Choroid plexus epithelial cell (primary cell): Measurements from ENCODE around the gene KIF23.
"Not testable (repeated sequence)": the region's sequence is repeated elsewhere in the genome, so short reads cannot be mapped to it uniquely, and the experiment has no call there.

Experiments
- DNase-seq: peaks from one replicate; pipeline ENCODE4 v3.0.0-alpha.2; 2010; ENCODE audit warnings: low read depth
- H3K4me3 ChIP-seq: 2 replicates; pipeline ENCODE4 v1.5.1; 2011; ENCODE audit warnings: low read depth, mild to moderate bottlenecking, control low read depth, low read length, moderate library complexity
- TF ChIP-seq, protein P1 (sequence below): conservative IDR thresholded peaks from 2 replicates; pipeline ENCODE4 v1.5.1; 2011; ENCODE audit warnings: low read depth, mild to moderate bottlenecking, control low read depth, inconsistent platforms, low read length, moderate library complexity

Gene KIF23

DNA sequence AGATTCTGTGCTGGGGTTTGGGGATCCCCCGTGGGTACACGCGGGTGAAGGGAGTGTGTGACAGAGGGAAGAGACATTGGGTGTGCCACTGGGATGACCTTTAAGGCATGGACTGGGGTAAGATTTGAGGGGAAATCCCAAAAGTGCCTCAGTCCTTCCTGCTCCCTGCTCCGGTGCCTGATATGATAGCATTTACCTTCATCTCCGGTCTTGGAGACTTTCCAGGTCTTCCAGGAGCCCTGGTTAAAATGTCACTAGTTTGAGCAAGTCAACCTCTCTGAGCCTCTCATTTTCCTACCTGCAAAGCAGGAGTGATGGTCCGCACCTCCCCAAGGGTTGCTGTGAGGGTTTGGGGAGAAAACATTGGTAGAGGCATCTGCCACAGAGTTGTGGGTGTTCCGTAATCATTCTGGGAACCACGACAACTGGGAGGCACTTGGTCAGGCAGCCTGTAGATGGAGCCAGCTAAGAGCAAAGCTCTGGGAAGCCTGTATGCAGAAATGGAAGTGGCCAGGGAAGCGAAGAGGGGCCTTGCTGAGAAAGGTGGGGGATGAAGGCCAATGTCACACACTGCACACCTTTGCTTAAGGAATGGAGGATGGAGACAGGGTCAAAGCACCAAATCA is 33.9 kb upstream of the KIF23 start:
- TF ChIP-seq, protein P1, sequence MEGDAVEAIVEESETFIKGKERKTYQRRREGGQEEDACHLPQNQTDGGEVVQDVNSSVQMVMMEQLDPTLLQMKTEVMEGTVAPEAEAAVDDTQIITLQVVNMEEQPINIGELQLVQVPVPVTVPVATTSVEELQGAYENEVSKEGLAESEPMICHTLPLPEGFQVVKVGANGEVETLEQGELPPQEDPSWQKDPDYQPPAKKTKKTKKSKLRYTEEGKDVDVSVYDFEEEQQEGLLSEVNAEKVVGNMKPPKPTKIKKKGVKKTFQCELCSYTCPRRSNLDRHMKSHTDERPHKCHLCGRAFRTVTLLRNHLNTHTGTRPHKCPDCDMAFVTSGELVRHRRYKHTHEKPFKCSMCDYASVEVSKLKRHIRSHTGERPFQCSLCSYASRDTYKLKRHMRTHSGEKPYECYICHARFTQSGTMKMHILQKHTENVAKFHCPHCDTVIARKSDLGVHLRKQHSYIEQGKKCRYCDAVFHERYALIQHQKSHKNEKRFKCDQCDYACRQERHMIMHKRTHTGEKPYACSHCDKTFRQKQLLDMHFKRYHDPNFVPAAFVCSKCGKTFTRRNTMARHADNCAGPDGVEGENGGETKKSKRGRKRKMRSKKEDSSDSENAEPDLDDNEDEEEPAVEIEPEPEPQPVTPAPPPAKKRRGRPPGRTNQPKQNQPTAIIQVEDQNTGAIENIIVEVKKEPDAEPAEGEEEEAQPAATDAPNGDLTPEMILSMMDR = peak; percentile 61
- no peak overlapping the region for H3K4me3 ChIP-seq
- DNase-seq = peak; percentile 51

DNA sequence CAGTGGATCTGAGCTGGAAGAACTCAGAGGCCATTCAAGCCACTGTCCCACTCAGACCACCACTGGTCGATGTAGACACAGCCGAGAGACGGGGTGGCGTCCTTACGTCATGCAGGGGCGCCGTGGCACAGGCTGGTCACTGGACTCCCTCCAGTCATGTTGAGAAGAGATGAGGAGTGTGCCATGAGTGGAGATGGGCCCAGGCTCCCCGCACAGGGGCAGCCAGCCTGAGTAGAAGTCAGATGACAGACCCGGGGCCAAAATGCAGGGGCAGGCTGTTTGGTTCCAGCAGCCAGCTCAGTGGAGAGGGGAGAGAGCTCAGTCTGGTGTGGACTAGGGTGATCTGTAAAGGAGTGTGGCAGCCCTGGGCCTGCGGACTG is 33.4 kb upstream of the KIF23 start:
- no peak overlapping the region for H3K4me3 ChIP-seq
- TF ChIP-seq, protein P1 = no peak
- DNase-seq = no peak

DNA sequence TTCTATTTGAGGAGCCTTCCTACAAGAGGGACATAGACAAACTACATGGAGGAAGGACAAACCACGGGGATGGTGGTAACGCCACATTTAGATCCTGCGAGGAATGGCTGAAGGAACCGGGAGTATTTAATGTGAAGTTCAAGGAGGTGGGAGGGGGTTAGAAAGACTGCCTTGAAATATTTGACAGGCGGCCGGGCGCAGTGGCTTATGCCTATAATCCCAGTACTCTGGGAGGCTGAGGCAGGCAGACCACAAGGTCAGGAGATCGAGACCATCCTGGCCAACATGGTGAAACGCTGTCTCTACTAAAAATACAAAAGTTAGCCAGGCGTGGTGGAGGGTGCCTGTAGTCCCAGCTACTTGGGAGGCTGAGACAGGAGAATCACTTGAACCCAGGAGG is 32.0 kb upstream of the KIF23 start:
- not testable (repeated sequence) for H3K4me3 ChIP-seq, DNase-seq

DNA sequence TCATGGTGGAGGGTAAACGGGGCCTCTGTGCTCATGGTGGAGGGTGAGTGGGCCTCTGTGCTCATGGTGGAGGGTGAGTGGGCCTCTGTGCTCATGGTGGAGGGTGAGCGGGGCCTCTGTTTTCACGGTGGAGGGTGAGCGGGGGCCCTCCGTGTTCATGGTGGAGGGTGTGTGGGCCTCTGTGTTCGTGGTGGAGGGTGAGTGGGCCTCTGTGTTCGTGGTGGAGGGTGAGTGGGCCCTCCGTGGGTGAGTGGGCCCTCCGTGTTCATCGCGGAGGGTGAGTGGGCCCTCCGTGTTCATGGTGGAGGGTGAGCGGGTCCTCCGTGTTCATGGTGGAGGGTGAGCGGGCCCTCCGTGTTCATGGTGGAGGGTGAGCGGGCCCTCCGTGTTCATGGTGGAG is 30.1 kb upstream of the KIF23 start:
- H3K4me3 ChIP-seq, DNase-seq: not testable (repeated sequence)

DNA sequence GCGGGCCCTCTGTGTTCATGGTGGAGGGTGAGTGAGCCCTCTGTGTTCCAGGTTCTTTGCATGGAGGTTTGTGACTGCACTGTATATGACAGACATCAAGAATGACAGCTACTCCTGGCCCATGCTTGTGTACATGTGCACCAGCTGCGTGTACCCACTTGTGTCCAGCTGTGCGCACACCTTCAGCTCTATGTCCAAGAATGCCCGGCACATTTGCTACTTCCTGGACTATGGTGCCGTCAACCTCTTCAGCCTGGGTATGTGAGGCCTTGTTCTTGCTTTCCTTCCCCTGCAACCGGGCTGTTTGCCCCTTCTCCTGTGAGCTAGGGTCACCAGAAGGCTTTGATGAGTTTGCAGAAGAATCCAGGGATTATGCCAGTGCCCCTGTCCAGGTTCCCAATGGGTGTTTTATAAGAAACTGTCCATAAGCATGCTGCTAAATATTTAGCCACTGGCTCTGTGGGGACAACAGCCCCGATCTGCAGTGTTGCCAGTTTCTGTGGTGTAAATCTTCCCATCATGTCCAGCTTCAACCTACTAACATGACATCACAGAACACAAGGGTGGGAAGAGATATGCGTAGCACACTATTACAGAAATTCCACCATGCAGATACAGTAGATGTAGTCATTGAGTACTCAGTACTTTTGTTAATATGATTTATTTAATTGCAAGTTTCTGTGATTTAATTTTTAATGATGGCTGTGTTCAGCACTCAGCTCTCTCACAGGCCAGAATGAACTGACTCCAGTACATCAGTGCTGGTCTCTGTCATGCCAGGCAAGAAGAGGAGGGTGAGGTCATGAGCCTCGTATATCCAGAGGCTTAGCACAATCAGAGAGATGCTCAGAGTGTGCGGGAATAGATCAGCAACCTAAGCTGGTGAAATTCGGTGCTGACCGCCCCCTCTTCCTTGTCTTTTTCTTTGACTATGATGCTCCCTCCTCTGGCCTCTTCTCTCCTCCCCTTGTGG is 29.2 kb upstream of the KIF23 start:
- DNase-seq = no peak
- TF ChIP-seq, protein P1 = no peak
- no peak overlapping the region for H3K4me3 ChIP-seq

DNA sequence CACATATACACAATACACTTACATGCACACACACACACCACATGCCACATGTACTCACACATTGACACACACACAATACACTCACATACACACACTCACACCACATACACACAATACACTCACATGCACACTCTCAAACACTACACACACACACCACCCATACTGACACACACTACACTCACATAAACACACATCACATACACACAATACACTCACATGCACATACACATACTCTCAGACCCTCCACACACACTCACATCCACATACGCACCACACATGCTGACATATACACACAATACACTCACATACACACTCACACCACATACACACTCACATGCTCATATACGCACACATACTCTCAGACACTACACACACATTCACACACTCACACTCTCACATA is 28.3 kb upstream of the KIF23 start:
- no peak overlapping the region for H3K4me3 ChIP-seq
- DNase-seq = no peak
- TF ChIP-seq, protein P1 = no peak

DNA sequence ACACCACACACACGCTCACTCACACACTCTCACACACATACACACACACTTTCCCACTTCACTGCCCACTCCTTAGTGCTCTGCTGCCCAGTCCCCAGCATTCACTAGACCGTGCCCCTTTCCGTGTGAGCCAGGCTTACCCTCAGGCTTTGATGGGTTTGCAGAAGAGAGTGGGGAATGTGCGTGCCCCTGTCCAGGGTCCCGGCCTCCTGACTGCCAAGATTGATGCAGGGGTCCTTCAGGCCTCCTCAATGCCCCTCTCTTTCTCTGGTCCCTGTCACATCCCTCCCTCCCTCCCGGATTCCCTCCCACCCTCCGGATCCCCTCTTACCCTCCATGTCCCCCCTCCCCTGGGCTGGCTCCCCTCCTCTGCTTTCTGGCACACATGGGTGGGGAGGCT is 27.9 kb upstream of the KIF23 start:
- no peak for DNase-seq
- no peak overlapping the region for H3K4me3 ChIP-seq
- TF ChIP-seq, protein P1 = no peak

DNA sequence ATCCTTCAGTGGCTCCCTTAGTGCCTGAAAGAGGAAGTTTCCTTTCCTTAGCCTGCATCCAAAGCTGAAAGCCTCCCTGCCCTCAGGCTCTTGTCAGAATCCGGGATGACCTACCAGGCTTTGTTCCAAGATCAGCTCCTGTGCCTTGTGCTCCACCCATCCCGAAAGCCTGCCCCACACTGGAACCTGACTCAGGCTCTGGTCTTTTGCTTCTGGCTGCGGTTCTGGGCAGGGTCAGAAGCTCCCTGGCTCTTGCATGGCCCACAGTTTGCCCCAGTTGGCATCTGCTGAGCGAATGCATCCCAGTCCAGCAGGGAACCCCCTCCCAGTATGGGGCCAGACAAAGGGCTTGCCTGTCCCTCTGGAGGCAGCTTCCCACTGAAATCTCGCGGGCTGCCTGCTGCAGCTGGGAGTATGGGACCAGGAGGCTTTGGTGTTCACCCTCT is 25.9 kb upstream of the KIF23 start:
- no peak for DNase-seq
- no peak overlapping the region for H3K4me3 ChIP-seq
- TF ChIP-seq, protein P1 = no peak
